Measurements from ENCODE around the gene MYO7A. TPM values are rescaled to one million over a fixed set of nuclear protein-coding genes. Genes with fewer than 3 reads are reported as not detected.

MYO7A gene
- total RNA-seq, 1 experiment from 2014 or later, result 2.5 TPM

GRCh38 chr11:77102246-77103210, 25.5 kb upstream of the MYO7A start, which contains the start of gene OMP (continued):
- TF ChIP-seq ZNF425 (CRISPR knock-in tag; conservative IDR thresholded peaks at IDR 0.05), result no peak

GRCh38 chr11:77103319-77103718, 24.7 kb upstream of the MYO7A start:
- POLR2A ChIA-PET, result no interaction called here
- CTCF ChIA-PET, result interaction anchor here (1.7 to 6.0 kb wide), 2 partner anchors 12 to 184 kb away, joined by 6 to 48 read pairs; no protein-coding TSS in a partner anchor

More at GRCh38 chr11:77103319-77103718, 24.7 kb upstream of the MYO7A start:
- Mint-ChIP-seq H3K4me3 (no peak overlapping the region), H3K27ac (no peak overlapping the region), H3K36me3 (peaks cover 8% of the 10 kb centered on the region), H3K27me3 (ENCODE audit: low read depth) (no peaks in the 10 kb centered on the region), H3K9me3 (peaks cover 9% of the 10 kb centered on the region), H3K4me1 (no peaks in the 10 kb centered on the region)
- TF ChIP-seq TEAD4 (CRISPR knock-in tag; IDR thresholded peaks at IDR 0.05) (no peak), USF2 (CRISPR knock-in tag; IDR thresholded peaks at IDR 0.05) (no peak), CREB1 (CRISPR knock-in tag; IDR thresholded peaks at IDR 0.05) (no peak), FOXP1 (CRISPR knock-in tag; IDR thresholded peaks at IDR 0.05; ENCODE audit: borderline replicate concordance) (no peak), ZNF219 (CRISPR knock-in tag; IDR thresholded peaks at IDR 0.05; ENCODE audit: borderline replicate concordance) (no peak), FOXJ3 (CRISPR knock-in tag; IDR thresholded peaks at IDR 0.05; ENCODE audit: borderline replicate concordance) (no peak), ZNF281 (CRISPR knock-in tag; IDR thresholded peaks at IDR 0.05) (no peak), ZNF512 (CRISPR knock-in tag; IDR thresholded peaks at IDR 0.05; ENCODE audit: borderline replicate concordance) (no peak), CREM (CRISPR knock-in tag; IDR thresholded peaks at IDR 0.05) (no peak), ESRRA (CRISPR knock-in tag; IDR thresholded peaks at IDR 0.05; ENCODE audit: borderline replicate concordance) (no peak), ATF2 (CRISPR knock-in tag; IDR thresholded peaks at IDR 0.05; ENCODE audit: borderline replicate concordance, low read depth) (no peak), CTCF (IDR thresholded peaks at IDR 0.05) (no peak), GTF2I (CRISPR knock-in tag; conservative IDR thresholded peaks at IDR 0.05) (no peak), EMX1 (CRISPR knock-in tag; IDR thresholded peaks at IDR 0.05) (no peak), ZNF263 (CRISPR knock-in tag; IDR thresholded peaks at IDR 0.05; ENCODE audit: low read depth) (no peak), ELF4 (CRISPR knock-in tag; IDR thresholded peaks at IDR 0.05; ENCODE audit: low read depth) (no peak)
- no peak for ATAC-seq
- no peak for DNase-seq (ENCODE audit: low spot score)
